ENCODE results near the gene HBM.
"Not testable (repeated sequence)": the region's sequence is repeated elsewhere in the genome, so short reads cannot be mapped to it uniquely, and the experiment has no call there.

The HBM gene

DNA sequence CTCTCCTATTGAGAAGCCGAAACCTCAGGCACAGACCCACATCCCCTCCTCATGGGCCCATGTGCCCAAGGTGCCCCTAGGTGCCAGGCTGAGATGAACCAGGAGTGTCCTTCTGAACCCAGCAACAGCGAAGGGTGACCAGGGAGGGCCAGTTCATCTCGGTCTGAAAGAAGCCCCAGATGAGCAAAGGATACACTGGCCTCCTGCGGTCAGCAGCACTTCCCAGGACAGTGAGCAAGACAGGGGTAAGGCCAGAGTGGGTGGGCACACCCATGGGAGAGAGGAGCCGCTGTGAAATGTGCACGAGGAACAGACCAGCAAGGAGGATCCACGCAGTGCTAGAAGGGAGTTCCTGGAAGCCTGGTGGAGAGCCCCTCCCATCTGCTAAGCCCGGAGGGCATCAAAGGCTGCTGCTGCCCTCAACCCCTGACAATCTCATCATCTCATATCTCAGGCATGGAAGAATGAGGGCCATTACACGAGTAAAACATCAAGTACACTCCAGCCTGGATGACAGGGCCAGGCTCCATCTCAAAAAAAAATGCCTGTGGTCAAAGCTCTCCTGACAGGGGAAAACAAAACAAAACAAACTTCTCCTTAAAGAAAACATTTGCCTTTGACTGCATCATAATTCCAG, 16.6 kb upstream of the HBM start:
- no peak for DNase-seq

- DNase-seq, result no peak
These were observed 13.3 kb upstream of the HBM start, which contains the start of gene HBZ for GRCh38 chr16:152141-153128. Gene HBZ, plus strand, starts transcription at chr16:152644. Its CDS starts 266 bp downstream, at chr16:152910.

DNA sequence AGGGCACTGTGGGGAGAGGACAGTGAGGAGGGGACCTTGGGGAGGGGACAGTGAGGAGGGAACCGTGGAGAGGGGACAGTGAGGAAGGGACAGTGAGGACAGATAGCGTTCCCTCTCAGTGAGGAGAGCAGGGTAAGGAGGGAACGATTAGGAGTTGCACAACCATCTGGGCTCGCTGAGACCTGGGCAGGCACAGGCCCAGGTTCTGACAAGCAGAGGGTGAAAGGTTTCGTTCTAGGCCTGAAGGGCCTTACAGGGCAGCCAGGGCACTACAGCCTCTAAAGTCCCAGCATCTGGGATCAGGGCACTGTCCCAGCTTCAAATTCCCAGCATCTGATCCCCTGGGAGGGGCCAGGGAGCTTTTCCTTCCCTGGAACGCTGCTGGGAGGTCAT, 12.7 kb upstream of the HBM start:
- not testable (repeated sequence) for DNase-seq

GRCh38 chr16:153550-154216, 12.1 kb upstream of the HBM start:
- not testable (repeated sequence) for DNase-seq

- no peak for DNase-seq
These were observed 11.4 kb upstream of the HBM start for GRCh38 chr16:154217-155030.

GRCh38 chr16:155031-155398, 10.8 kb upstream of the HBM start:
- DNase-seq, result no peak

DNA sequence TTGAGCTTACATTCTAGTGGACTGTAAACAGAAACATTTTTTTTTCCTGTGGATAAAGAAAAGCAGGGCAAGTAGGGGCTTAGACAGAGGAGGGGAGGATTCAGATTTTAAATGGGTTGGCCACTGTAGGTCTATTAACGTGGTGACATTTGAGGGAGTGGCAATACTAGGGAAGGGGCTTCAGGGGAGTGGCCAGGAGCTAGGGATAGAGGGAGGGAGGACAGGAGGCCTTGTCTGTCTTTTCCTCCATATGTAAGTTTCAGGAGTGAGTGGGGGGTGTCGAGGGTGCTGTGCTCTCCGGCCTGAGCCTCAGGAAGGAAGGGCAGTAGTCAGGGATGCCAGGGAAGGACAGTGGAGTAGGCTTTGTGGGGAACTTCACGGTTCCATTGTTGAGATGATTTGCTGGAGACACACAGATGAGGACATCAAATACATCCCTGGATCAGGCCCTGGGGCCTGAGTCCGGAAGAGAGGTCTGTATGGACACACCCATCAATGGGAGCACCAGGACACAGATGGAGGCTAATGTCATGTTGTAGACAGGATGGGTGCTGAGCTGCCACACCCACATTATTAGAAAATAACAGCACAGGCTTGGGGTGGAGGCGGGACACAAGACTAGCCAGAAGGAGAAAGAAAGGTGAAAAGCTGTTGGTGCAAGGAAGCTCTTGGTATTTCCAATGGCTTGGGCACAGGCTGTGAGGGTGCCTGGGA, 6.5 kb upstream of the HBM start:
- DNase-seq, result no peak

DNA sequence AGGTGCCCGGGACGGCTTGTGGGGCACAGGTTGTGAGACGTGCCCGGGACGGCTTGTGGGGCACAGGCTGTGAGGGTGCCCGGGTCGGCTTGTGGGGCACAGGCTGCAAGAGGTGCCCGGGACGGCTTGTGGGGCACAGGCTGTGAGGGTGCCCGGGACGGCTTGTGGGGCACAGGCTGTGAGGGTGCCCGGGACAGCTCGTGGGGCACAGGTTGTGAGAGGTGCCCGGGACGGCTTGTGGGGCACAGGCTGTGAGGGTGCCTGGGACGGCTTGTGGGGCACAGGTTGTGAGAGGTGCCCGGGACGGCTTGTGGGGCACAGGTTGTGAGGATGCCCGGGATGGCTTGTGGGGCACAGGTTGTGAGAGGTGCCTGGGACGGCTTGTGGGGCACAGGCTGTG, 5.5 kb upstream of the HBM start:
- not testable (repeated sequence) for DNase-seq

- no peak for DNase-seq
These were observed 5.0 kb upstream of the HBM start for GRCh38 chr16:160691-161190.

GRCh38 chr16:162271-162991, 3.3 kb upstream of the HBM start:
- no peak for DNase-seq

- not testable (repeated sequence) for DNase-seq
These were observed 2.6 kb upstream of the HBM start for GRCh38 chr16:163139-163538.

DNA sequence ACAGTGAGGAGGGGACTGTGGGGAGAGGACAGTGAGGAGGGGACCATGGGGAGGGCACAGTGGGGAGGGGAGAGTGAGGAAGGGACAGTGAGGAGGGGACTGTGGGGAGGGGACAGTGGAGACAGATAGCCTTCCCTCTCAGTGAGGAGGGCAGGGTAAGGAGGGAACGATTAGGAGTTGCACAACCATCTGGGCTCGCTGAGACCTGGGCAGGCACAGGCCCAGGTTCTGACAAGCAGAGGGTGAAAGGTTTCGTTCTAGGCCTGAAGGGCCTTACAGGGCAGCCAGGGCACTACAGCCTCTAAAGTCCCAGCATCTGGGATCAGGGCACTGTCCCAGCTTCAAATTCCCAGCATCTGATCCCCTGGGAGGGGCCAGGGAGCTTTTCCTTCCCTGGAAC, 2.1 kb upstream of the HBM start:
- not testable (repeated sequence) for DNase-seq

DNA sequence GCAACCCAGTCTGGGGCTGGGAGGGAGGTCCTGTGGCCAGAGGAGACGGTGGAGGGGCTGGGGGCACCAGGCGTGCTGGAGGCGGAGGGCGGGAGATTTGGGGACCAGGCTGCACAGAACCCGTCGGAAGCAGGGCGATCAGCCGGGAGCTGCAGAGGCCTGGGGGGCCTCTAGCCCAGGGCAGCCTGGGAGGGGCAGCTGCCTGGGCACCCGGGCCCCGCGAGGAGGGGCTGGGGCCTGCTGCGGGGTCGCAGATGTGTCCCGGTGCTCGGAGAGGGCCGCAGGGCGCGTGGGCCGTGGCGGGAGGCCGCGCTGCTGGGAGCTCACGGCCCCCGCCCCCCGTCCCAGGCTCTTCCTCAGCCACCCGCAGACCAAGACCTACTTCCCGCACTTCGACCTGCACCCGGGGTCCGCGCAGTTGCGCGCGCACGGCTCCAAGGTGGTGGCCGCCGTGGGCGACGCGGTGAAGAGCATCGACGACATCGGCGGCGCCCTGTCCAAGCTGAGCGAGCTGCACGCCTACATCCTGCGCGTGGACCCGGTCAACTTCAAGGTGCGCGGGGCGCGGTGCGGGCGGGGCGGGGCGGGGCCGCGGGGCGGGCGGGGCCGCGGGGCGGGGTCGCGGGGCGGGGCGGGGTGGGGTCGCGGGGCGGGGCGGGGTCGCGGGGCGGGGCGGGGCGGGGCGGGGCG, 1.5 kb upstream of the HBM start:
- DNase-seq, result not testable (repeated sequence)

DNA sequence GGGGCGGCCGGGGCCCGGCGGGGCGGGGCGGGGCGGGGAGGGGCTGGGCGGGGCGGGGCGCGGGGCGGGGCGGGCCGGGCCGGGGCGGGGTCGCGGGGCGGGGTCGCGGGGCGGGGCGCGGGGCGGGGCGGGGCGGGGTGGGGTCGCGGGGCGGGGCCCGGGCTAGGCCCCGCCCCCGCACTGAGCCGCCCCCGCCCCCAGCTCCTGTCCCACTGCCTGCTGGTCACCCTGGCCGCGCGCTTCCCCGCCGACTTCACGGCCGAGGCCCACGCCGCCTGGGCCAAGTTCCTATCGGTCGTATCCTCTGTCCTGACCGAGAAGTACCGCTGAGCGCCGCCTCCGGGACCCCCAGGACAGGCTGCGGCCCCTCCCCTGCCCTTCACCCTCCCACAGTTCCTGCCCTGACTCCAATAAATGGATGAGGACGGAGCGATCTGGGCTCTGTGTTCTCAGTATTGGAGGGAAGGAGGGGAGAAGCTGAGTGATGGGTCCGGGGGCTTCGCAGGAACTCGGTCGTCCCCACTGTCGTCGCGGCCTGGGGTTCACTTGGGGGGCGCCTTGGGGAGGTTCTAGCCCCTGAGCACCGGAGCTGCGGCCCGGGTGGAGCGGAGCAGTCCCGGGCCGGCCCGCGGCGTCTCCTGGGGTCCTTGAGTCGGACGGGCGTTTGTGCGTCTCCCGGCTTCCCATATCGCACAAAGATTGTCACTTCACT, 795 bp upstream of the HBM start:
- DNase-seq, result no peak

DNA sequence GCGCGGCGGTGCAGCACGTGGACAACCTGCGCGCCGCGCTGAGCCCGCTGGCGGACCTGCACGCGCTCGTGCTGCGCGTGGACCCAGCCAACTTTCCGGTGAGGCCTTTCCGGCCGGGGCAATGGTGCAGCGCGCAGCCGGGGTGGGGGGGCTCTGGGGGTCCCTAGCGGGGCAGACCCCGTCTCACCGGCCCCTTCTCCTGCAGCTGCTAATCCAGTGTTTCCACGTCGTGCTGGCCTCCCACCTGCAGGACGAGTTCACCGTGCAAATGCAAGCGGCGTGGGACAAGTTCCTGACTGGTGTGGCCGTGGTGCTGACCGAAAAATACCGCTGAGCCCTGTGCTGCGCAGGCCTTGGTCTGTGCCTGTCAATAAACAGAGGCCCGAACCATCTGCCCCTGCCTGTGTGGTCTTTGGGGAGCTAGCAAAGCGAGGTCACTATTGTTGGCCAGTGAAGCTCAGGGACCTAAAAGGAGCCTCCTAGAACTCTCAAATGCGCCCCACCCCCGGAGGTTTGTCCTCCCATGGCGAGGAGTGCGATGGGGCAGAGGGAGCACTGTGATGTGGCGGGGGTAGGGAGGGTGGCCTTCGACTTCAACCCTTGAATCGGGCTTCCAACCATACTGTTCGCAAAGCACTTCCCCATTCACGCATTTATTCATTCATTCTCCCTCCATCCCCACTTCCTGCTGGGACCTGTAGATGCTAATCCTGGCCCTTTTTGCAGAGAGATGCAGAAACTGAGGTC, 770 bp downstream of the HBM start:
- no peak for DNase-seq

- DNase-seq, result no peak
These were observed 1.4 kb downstream of the HBM start for GRCh38 chr16:167122-167690.

- DNase-seq, result no peak
These were observed 2.6 kb downstream of the HBM start for GRCh38 chr16:168424-168823.

DNA sequence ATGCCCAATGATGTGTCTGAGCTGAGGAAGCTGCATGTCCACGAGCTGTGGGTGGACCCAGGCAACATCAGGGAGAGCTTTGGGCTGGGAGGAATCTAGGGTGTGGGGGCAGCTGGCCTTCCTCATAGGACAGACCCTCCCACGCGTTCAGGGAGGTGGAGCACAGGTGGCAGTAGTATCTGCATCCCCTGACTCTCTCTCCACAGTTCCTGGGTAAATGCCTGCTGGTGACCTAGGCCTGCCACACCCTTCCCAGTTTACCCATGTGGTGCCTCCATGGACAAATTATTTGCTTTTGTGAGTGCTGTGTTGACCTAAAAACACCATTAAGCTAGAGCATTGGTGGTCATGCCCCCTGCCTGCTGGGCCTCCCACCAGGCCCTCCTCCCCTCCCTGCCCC, 3.2 kb downstream of the HBM start:
- DNase-seq, result no peak

GRCh38 chr16:170088-170507, 4.3 kb downstream of the HBM start:
- peak; percentile 6 to 21 for DNase-seq

Measured in Kasumi-1 (cell line).